D721Med (cell line): Measurements from ENCODE around the gene RPS6KA3.

Source experiments
- DNase-seq: peaks from one replicate; pipeline ENCODE4 v3.0.0; 2011; ENCODE audit warnings: low spot score; ENCODE audit not compliant: insufficient read length
- FAIRE-seq: peaks from 2 replicates; lab custom pipeline; 2011; peaks lifted over from hg19 to GRCh38; lab: Jason Lieb, UNC
- TF ChIP-seq, protein P1 (sequence below): IDR thresholded peaks from 2 replicates; pipeline ENCODE4 v1.5.1; 2012; ENCODE audit warnings: mild to moderate bottlenecking, control low read depth; ENCODE audit not compliant: insufficient read depth; ENCODE audit errors: missing control alignments

The RPS6KA3 gene

DNA sequence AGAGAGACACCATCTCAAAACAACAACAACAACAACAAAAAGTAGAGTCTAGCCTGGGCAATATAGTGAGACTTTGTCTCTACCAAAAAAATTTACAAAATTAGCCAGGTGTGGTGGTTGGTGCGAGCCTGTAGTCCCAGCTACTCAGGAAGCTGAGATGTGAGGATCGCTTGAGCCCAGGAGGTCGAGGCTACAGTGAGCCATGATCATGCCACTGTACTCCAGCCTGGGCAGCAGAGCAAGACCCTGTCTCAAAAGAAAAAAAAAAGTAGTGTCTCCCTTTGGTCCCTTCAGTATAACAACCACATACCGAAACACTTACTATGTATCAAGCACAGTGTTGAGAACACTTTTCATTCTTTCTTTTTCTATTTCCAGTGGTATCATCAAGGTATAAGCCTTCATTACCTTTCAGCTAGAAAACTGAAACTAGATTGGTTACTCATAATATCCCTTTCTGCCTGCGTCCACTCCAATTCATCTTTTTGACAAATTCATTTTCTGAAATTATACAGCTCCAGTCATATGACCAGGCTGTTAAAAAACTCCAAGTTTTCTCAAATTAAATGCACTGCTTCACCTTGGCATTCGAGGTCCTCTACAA is 54.1 kb downstream of the RPS6KA3 start:
- TF ChIP-seq, protein P1, sequence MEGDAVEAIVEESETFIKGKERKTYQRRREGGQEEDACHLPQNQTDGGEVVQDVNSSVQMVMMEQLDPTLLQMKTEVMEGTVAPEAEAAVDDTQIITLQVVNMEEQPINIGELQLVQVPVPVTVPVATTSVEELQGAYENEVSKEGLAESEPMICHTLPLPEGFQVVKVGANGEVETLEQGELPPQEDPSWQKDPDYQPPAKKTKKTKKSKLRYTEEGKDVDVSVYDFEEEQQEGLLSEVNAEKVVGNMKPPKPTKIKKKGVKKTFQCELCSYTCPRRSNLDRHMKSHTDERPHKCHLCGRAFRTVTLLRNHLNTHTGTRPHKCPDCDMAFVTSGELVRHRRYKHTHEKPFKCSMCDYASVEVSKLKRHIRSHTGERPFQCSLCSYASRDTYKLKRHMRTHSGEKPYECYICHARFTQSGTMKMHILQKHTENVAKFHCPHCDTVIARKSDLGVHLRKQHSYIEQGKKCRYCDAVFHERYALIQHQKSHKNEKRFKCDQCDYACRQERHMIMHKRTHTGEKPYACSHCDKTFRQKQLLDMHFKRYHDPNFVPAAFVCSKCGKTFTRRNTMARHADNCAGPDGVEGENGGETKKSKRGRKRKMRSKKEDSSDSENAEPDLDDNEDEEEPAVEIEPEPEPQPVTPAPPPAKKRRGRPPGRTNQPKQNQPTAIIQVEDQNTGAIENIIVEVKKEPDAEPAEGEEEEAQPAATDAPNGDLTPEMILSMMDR = no peak
- FAIRE-seq = no peak

DNA sequence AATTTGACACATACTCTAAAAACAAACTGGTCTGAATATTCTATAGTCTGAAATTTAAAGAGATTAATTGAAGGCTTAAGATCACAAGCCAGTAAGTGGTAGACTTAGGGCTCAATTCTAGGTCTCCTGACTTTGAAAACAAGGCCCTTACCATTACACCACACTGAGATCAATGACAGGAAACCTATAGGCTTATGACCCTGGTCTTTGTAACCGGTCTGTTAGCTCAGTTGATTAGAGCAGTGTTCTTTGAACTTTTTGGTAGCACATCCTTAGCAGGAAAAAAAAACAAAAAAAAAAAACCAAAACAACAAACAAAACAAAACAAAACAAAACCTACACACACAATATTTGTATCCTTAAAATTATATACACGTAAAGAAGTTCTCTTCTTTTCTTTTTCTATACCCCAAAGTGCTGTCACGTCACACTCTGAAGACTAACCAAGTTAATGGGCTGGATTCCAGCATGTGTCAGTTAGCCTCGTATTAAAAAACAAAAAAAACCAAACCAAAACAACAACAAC is 55.4 kb downstream of the RPS6KA3 start:
- no peak for DNase-seq
- TF ChIP-seq, protein P1 = no peak
- no peak for FAIRE-seq

More for the DNA sequence above, 54.1 kb downstream of the RPS6KA3 start:
- DNase-seq = no peak

DNA sequence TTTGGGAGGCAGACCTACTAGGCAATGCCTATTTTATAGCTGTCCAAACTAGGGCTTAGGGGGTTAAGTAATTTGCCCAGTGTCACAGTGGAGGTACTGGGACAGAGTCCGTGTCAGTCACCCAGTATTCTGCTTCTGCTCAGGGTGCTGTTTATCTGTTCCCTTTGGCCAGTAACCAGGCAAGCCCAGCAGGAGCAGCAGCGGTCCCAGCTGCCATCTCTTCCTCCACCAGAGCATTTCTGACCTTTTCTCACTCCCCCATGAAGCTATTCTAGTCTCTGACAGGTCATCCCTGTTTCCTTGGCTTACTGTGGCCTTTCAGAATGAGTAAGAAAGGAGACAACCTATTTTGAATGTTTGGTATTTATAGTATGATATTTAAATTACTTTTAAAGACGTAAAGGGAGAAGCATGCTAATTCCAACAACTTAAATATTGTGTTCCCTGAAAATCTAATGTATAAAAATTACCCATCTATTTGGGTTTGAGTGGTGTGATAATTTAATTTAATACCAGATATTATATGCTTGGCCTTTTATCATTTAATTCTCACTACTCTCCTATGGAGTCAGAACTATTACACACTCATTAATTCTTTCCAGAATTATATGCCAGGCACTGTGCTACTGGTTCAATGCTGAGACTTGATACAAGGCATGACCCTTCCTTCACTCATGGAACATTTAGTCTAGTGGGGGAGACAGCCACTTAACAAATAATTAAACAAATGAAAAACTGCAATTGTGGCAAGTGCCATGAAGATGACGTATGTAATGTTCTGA is 60.6 kb downstream of the RPS6KA3 start:
- no peak for FAIRE-seq
- TF ChIP-seq, protein P1 = no peak
- DNase-seq = no peak

DNA sequence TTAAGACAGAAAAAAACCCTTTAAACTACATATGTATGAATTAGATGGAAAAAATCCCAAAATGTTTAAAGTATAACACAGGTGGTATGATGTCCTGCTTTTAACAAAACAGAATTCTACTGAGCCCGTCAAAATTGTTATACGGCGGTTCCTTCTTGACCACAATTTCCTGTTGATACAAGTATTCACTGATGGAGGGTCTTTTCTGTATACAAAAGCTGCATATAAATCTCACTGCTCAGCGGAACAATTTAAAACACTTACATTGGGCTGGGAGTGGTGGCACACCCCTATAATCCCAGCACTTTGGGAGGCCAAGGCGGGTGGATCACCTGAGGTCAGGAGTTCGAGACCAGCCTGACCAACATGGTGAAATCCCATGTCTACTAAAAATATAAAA is 62.4 kb downstream of the RPS6KA3 start:
- FAIRE-seq (no peak), DNase-seq (no peak)
- TF ChIP-seq, protein P1 = no peak

DNA sequence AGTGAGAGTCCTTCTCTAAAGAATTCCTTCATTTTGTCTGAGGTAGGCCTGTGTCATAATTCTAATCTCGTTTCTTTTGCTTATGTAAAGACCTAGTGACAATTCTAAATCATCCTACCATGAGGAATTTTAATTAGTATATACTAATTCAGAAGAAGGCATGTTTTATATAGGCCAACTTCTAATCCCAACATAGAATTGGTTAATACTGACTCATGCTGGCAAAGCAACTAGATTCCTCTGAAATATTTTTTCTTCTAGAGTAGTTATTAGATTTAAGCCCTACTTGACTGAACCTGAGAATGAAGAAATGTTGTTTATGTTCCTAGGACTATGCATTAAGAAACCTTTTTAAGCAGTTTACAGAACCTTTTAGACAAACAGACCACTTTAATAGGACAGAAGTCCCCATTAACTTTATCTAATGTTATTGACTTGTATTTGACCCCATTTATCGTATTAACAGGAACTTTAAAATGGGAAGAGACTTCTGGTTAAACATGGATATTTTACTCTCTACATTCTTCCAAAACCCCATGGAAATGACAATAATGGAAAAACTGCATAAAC is 69.0 kb downstream of the RPS6KA3 start:
- TF ChIP-seq, protein P1 = no peak
- no peak for FAIRE-seq
- DNase-seq = no peak

DNA sequence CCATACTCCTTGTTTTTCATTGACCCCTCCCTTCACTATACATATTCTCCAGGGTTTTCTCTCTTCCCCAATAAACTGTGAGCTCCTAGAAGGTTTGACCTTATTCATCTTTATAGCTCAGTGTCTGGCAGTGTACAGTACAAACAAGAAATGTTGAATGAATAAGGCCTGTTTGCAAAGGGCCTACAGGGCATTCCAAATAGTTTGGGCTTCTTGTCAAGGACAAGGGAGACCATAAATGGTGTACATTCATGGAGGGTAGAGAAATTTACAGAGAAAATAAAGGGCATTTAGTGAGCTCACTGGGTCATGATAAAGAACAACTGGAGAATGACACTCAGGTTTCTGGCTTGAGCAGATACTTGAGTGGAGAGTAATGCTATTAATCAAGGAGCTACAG is 77.5 kb downstream of the RPS6KA3 start:
- TF ChIP-seq, protein P1 = no peak
- DNase-seq = no peak
- no peak for FAIRE-seq
